Right forelimb (tissue), 1 donor: Measurements from ENCODE around the gene EMX2.

Source experiments
- DNase-seq: peaks from one replicate; pipeline ENCODE4 v3.0.0-alpha.2; 2018

The EMX2 gene

GRCh38 chr10:117545141-117546019 is 2.8 kb downstream of the EMX2 start:
- peak; percentile 55 for DNase-seq

DNA sequence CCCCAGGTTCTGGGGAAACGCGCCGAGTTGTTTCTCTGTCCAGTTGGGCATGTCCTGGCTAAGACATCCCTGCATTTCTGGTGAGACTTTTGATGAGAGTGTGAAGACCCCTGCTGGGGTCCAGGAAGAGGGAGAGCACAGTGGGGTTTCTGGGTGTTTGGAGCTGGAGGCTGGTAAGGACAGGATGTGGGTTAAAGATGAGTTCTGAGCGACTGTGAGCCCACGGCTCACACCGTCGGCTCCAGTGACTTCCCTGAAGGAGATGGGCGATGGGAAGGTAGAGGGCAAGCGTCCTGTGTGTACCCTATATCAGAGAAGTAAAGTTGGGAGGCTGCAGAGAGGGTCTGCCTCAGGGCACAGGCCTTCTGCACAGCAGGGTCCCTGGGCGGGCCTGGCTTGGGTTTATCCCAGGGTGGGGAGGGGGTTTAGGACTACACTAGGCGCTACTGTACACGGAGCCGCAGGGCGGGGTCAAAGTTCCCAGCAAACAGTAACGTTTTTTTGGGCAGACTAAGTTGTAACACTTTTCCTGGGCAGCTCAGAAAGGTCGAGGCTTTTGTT is 3.6 kb downstream of the EMX2 start:
- DNase-seq: peak; percentile 37

- no peak for DNase-seq
These were observed 4.1 kb downstream of the EMX2 start for GRCh38 chr10:117546581-117547015.

GRCh38 chr10:117547016-117547715 is 4.6 kb downstream of the EMX2 start:
- no peak for DNase-seq

GRCh38 chr10:117547716-117548668 is 5.4 kb downstream of the EMX2 start:
- no peak for DNase-seq

DNA sequence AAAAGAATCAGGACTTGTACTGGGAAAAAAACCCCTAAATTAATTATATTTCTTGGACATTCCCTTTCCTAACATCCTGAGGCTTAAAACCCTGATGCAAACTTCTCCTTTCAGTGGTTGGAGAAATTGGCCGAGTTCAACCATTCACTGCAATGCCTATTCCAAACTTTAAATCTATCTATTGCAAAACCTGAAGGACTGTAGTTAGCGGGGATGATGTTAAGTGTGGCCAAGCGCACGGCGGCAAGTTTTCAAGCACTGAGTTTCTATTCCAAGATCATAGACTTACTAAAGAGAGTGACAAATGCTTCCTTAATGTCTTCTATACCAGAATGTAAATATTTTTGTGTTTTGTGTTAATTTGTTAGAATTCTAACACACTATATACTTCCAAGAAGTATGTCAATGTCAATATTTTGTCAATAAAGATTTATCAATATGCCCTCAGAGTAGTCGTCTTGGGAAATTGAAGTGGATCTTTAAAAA is 6.6 kb downstream of the EMX2 start:
- no peak for DNase-seq

- no peak for DNase-seq
These were observed 7.5 kb downstream of the EMX2 start for GRCh38 chr10:117550076-117550475.

DNA sequence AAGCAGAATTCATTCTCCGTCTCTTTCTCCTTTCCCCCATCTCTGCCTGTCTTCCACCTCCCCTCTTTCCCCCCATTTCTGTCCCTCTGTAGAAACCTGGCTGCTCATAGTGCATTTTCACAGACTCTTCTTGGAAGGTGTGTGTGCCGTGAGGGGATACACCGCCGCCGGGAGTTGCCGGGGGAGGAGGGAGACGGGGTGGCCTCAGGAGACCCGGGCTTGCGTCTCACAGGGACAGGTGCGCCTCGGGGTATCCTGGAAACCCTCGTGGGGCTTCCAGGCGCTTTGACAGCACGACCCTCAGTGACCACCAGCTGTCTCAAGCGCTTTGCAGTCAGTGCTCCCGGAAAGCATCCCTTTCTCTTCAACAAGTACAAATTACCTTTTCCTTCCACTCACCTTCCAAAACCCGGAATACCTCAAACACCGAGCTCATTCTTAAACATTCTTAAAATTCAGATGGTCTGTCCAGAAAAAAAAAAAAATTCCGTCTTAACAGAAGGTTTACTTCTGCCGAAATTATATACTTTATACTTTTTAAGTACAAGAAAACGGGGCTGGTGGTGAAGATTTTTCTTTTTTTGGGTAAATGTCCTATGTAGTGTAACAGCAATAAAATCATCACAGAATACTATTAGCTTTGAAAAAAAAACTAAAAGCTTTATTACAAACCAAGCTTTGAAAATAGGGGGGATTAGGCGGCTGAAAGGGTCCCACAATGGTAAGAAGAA is 8.2 kb downstream of the EMX2 start:
- no peak for DNase-seq

DNA sequence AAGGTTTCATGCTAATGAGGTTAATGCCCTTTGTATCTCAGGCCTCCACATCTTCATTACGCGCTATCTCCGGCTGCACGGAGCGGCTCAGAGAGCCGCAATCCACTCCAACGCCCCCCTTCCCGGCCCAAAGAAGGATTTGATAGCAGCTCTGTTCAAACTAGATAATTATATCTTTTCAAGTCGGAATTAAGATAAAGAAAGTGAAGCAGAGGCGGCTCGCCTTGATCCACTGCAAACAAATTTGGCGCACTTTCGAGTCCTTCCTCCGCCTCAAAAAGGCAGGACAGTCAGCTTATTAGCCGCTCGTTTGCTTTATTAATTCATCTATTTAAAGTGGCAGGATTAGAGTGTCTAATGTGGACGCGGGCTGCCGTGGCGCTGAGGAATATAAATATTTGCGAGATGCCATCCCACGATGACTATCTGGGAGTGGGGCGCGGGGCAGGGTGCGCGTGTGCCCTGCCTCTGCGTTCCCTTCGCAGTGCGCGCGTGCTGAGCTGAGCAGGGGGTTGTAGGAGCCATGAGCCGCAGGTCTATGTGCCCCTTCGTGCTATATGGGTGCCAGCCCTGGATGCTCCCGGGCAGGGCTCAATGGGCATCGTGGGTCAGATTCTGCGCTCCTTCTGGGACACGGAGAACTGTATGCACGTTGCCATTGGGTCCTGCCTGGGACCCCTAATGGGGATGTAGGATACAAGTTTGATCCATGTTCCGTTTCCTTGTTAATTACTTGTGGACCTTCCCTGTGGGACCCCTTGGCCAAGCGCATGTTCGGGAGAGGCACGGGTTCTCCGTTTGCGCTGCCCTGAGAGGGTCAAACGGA is 9.0 kb downstream of the EMX2 start:
- no peak for DNase-seq

DNA sequence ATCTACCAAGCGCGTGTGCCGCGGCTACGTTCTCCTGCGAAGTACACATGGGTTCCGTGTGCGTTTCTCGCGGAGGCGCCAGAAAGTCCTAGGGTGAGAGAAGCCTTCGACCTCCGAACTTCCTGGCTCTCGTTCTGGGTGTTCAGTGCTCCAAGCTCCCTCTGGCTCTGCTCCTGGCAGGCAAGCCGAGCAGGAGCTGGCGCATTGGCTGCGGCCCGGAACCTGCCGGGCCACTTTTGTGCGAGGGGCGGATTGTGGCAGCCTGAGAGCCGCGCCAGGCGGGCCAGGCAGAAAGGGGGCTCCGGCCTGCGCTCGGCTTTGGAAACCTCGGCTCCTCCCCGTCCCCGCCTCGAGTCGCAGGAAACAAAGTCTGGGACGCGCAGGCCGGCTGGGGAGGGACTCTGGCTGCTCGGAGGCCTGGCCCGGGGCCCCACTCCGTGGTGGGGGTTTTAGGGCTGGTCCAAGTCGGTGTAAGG is 9.6 kb downstream of the EMX2 start:
- DNase-seq: no peak

DNA sequence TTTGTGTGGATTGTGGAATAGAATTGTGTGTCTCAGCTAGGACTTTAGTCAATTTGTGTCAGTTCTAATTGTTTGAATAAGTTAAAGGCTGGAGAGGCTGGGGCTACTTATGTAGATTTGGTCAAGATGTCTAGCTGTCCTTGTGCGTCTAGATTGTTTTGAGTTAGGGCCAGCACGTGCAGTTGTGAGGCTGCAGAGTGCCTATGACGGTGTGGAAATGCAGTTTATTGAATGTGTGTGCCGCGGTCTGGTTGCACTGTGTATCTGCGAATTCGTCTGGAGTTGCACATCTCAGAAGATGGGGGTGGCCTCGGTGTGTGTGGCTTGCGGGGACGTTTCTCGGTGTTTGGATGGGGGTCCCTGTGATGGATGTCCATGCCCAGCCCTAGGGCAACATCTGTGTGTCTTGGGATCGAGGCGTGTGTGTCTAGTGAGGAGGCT is 10.2 kb downstream of the EMX2 start:
- no peak for DNase-seq

DNA sequence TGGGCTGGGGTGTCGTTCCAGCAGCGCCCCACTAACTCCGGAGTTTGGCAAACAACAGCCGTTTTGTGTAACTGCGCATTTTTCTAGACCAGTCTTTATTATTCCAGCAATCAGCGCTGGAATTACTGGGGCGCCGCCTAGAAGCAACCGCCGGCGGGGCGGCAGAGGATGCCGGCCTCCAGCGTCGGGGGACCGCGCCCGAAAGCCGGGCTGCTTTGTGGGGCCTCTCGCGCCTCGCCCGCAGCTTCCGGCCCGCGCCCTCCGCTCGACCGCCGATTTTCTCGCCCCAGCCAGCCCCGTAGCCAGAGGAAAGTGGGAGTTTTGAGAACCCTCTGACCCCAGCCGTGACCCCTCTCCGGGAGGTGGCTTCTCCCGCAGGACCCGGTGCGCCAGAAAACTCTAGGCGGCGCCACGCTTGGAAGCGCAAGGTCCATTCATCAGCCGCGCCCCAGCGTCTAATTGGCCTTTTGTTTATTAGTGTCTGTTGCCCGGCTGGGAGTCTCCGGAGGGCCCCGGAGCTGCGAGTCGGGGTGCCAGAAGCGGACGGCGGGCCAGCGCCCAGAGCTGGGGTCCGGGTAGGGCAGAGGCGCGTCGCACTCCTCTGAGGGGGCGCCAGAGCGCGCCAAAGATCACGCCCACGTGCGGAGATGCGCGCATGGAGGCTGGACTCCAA is 10.7 kb downstream of the EMX2 start:
- no peak for DNase-seq

- no peak for DNase-seq
These were observed 11.2 kb downstream of the EMX2 start for GRCh38 chr10:117553815-117554172.

GRCh38 chr10:117554241-117554814 is 11.8 kb downstream of the EMX2 start:
- DNase-seq: no peak

- no peak for DNase-seq
These were observed 12.5 kb downstream of the EMX2 start for GRCh38 chr10:117555017-117555416.

DNA sequence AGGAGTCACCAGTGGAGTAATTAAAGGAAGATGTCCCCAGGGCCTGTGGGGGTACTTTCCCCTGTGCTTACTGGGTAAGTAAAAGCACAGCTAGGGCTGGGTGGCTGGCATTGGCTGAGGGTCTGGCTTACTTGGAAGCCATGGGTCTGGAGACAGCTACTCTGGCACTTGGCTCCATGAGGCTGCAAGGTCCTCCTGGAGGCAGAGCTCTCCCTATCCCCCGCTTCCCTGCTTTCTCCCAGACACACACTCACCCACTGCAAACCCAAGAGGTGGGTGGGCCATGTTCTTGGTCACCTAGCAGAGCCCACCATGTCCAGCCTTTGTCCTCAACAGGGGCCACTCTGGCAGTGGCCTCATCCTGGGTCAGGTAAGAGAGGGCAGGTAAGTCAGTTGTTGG is 13.3 kb downstream of the EMX2 start:
- DNase-seq: no peak

DNA sequence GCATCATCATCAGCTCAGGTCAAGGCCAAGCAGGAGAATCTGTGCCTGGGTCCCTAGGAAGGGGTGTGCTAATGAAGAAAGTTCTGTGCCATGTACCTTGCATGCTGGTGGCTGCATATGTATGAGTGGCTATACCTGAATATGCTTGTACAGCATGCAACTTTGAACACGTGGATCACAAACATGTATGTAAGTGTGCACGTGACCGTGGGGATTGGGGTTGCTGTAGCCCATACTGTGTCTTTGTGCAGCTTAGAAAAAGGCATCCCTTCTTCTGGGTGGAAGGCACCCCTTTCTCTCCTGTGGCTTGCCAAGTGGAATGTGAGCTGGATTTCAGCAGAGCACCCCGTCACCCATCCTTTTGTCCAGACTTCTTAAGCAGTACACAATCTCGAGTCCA is 13.8 kb downstream of the EMX2 start:
- no peak for DNase-seq

GRCh38 chr10:117559712-117560111 is 17.2 kb downstream of the EMX2 start:
- DNase-seq: no peak

DNA sequence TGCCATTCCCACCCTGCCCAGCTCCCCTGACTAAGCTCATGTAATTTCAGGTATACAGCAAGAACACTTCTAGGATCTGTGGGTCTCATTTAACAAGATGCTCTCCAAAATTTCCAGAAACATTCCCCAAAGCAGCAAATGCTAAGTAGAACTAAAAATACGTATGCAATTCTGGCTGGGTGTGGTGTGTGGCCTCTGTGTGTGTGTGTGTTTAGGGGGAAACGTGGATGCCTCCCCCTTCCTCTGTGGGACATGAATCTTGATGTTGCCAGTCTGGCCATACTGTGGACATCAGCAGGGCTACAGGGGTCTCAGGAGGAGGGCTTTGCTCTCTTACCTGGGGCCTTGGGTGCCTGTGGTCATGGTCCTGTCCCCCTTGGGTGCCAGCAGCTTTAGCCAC is 18.4 kb downstream of the EMX2 start:
- no peak for DNase-seq

DNA sequence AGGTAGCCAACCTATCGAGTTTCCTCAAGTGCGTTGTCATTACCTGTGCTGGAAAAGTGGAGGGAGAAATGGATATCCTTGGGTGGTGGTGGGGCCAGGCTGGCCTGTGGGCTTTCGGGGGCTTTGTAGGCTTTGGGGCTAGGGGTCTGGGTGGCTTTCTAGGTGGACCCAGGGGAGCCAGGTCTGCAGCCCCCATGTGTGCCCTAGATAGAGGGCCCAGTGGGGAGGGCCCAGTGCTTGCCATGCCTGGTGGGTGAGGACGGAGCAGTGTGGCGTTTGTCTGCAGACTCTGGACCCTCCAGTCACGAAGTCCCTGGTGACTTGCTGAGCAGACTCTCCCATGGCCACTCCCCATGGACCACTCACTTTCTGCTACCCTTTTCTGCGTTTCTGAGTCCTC is 19.7 kb downstream of the EMX2 start:
- DNase-seq: no peak
